K562 (cell line): Measurements from ENCODE around the gene CDK11B. TPM values are rescaled to one million over a fixed set of nuclear protein-coding genes. Genes with fewer than 3 reads are reported as not detected.

Source experiments
- ATAC-seq: fragments of 200-7000 bp; cut with Tn5 transposase; 3 replicates; pipeline ENCODE4 v1.9.1; 2020; ENCODE audit warnings: moderate library complexity
- BruUV-seq: library from RNA; stranded (reverse); fragments of 400-500 nt; replicated peaks from 2 replicates; lab custom pipeline; 2021; lab: Mats Ljungman, UMichigan
- CTCF ChIA-PET: fragments of 300-600 bp; formaldehyde crosslinking; extraction: SDS; loops from one replicate; lab custom pipeline; 2021; ENCODE audit warnings: low intra/inter-chr PET ratio; lab: Yijun Ruan, JAX
- POLR2A ChIA-PET: fragments of 300-600, 350-650 bp; sonication (Branson Sonifier 250); formaldehyde crosslinking; extraction: SDS; loops from one replicate; lab custom pipeline; 2021; ENCODE audit warnings: antibody characterized with exemption, inconsistent platforms; lab: Yijun Ruan, JAX
- DNase-seq, 4 experiments: peaks; one replicate each; pipeline versions ENCODE4 v3.0.0 to v3.0.0-alpha.2; 2011 to 2018; ENCODE audit warnings: low spot score in 3 of 4, mixed read lengths in 3 of 4; ENCODE audit errors: extremely low read depth in 1 of 4
- FAIRE-seq: peaks from 2 replicates; lab custom pipeline; 2011; peaks lifted over from hg19 to GRCh38; lab: Jason Lieb, UNC
- H2AFZ ChIP-seq: 2 replicates; pipeline ENCODE4 v1.6.0; 2011; ENCODE audit warnings: low read depth, low read length, control low read depth, inconsistent platforms
- H3K27ac ChIP-seq: fragments of 200-600 bp; 3 replicates; pipeline ENCODE4 v1.8.0; 2011; ENCODE audit warnings: low read depth, mild to moderate bottlenecking, control low read depth, inconsistent platforms, low read length, moderate library complexity, mixed read lengths; ENCODE audit errors: extremely low read depth
- H3K27me3 ChIP-seq, 2 experiments: fragments of 300-600 bp in 1 of 2; 2 replicates in 1 of 2; 3 replicates in 1 of 2; pipeline versions ENCODE4 v1.6.0 to v1.8.0; 2011; ENCODE audit warnings: inconsistent platforms in 2 of 2, low read length in 2 of 2, mild to moderate bottlenecking in 1 of 2, mixed read lengths in 1 of 2, moderate library complexity in 1 of 2; ENCODE audit not compliant: control insufficient read depth in 2 of 2, insufficient read depth in 2 of 2
- H3K36me3 ChIP-seq: fragments of 300-600 bp; 3 replicates; pipeline ENCODE4 v1.8.0; 2011; ENCODE audit warnings: mild to moderate bottlenecking, low read length, inconsistent platforms; ENCODE audit not compliant: control insufficient read depth, insufficient read depth
- H3K4me1 ChIP-seq, 2 experiments: fragments of 200-600 bp in 1 of 2; replicated peaks in 1 of 2; 2 replicates in 1 of 2; 3 replicates in 1 of 2; pipeline versions ENCODE4 v1.5.1 to v1.8.0; 2011; ENCODE audit warnings: inconsistent platforms in 2 of 2, low read length in 2 of 2, mild to moderate bottlenecking in 1 of 2, mixed read lengths in 1 of 2, moderate library complexity in 1 of 2; ENCODE audit not compliant: control insufficient read depth in 2 of 2, insufficient read depth in 2 of 2
- H3K4me2 ChIP-seq: 2 replicates; pipeline ENCODE4 v1.6.1; 2011; ENCODE audit warnings: low read length, control low read depth, inconsistent platforms, mixed read lengths; ENCODE audit not compliant: insufficient read depth
- H3K4me3 ChIP-seq: fragments of 200-600 bp; sonication (generic), shearing (Covaris generic); 2 replicates; pipeline ENCODE4 v1.5.1; 2016; ENCODE audit warnings: control low read depth, inconsistent platforms
- H3K79me2 ChIP-seq: fragments of 200-600 bp; 3 replicates; pipeline ENCODE4 v1.8.0; 2011; ENCODE audit warnings: low read length, inconsistent platforms; ENCODE audit not compliant: control insufficient read depth, insufficient read depth
- H3K9ac ChIP-seq, 2 experiments: 2 replicates each; pipeline versions ENCODE4 v1.6.0 to v1.6.1; 2011; ENCODE audit warnings: low read depth in 2 of 2, low read length in 2 of 2, control low read depth in 1 of 2, inconsistent platforms in 1 of 2, mild to moderate bottlenecking in 1 of 2, mixed read lengths in 1 of 2; ENCODE audit not compliant: insufficient read depth in 1 of 2
- H3K9me1 ChIP-seq: one replicate; pipeline ENCODE4 v1.6.0; 2011; ENCODE audit warnings: inconsistent platforms, mild to moderate bottlenecking, low read length, moderate library complexity; ENCODE audit not compliant: control insufficient read depth, insufficient read depth
- H3K9me3 ChIP-seq: replicated peaks from 2 replicates; pipeline ENCODE4 v1.5.1; 2011; ENCODE audit warnings: low read depth, low read length, inconsistent platforms; ENCODE audit not compliant: control insufficient read depth, insufficient read depth
- H4K20me1 ChIP-seq: replicated peaks from 2 replicates; pipeline ENCODE4 v1.6.1; 2011; ENCODE audit warnings: low read length, inconsistent platforms, mixed read lengths; ENCODE audit not compliant: control insufficient read depth, insufficient read depth
- CREM ChIP-seq: IDR thresholded peaks from 2 replicates; pipeline ENCODE4 v1.6.1; 2014; ENCODE audit warnings: antibody characterized with exemption, low read depth
- DPF2 ChIP-seq: fragments of 450-650 bp; IDR thresholded peaks from 2 replicates; pipeline ENCODE4 v1.6.1; 2016
- FOSL1 ChIP-seq: fragments of 200-800 bp; sonication (Bioruptor generic); conservative IDR thresholded peaks from 2 replicates; pipeline ENCODE4 v1.6.1; 2016; ENCODE audit warnings: missing genetic modification characterization, missing compliant biosample characterization
- GTF2F1 ChIP-seq: IDR thresholded peaks from 2 replicates; pipeline ENCODE4 v1.6.1; 2011; ENCODE audit warnings: low read depth, low read length, improper control_type of control experiment
- MAZ ChIP-seq, 2 experiments: fragments of 450-650 bp in 1 of 2; sonication (generic) in 1 of 2; formaldehyde crosslinking; IDR thresholded peaks in 1 of 2; conservative IDR thresholded peaks in 1 of 2; 2 replicates each; pipeline versions ENCODE4 v1.4.0 to v1.5.0; 2020; ENCODE audit warnings: mild to moderate bottlenecking in 1 of 2, missing genetic modification reagents in 1 of 2
- PHF8 ChIP-seq: fragments of 200-600 bp; sonication (generic); IDR thresholded peaks from 2 replicates; pipeline ENCODE4 v1.6.1; 2012; ENCODE audit warnings: mixed run types, mild to moderate bottlenecking, inconsistent platforms, low read length, moderate library complexity, borderline replicate concordance
- PRDM10 ChIP-seq: fragments of 450-650 bp; IDR thresholded peaks from 2 replicates; pipeline ENCODE4 v1.6.1; 2018; ENCODE audit not compliant: partially characterized antibody
- U2AF2 ChIP-seq: fragments of 200-400 bp; formaldehyde crosslinking; optimal IDR thresholded peaks from 2 replicates; pipeline ENCODE3; 2017; ENCODE audit warnings: low read depth, mild to moderate bottlenecking, low read length
- ZNF263 ChIP-seq: sonication (generic); formaldehyde crosslinking; IDR thresholded peaks from 2 replicates; pipeline ENCODE4 v1.8.0; 2022; ENCODE audit warnings: mild to moderate bottlenecking, missing genetic modification reagents, borderline replicate concordance
- ZNF740 ChIP-seq, 3 experiments: fragments of 200-800 bp in 1 of 3; sonication (Bioruptor generic) in 1 of 3; sonication (generic) in 1 of 3; formaldehyde crosslinking in 1 of 3; IDR thresholded peaks; 2 replicates each; pipeline versions ENCODE4 v1.6.1 to v1.8.0; 2016 to 2022; ENCODE audit warnings: mild to moderate bottlenecking in 2 of 3, missing compliant biosample characterization in 2 of 3, missing genetic modification characterization in 2 of 3, missing genetic modification reagents in 1 of 3
- WGBS: fragments of 100-300 bp; shearing (Covaris generic); methylation state at CpG from one replicate; pipeline ENCODE4 v1.1.6; 2016; ENCODE audit warnings: low coverage, mixed read lengths; ENCODE audit not compliant: insufficient coverage; ENCODE audit errors: missing lambda C conversion rate; 5-methylcytosine and 5-hydroxymethylcytosine counted together
- in situ Hi-C: fragments of 300-500 bp; cut with MboI; formaldehyde crosslinking; loops from 4 replicates; pipeline ENCODE4 v1.15.0; 2018; ENCODE audit warnings: inconsistent platforms, mixed read lengths
- intact Hi-C: fragments of 100-400 bp; cut with micrococcal nuclease; formaldehyde crosslinking; loops from 2 replicates; pipeline ENCODE4 v1.14.2; 2022
- polyA plus RNA-seq, 8 experiments: library from polyadenylated mRNA; depleted of rRNA in 4 of 8; stranded (reverse) in 5 of 8; unstranded in 3 of 8; fragments of >200 nt; fragmentation: Nextera tagmentation in 2 of 8; fragmentation: Illumina TruSeq in 1 of 8; extraction: Ambion mirVana in 2 of 8; extraction: Trizol in 1 of 8; gene quantifications; 2 replicates each; pipeline versions ENCODE4 v1.2.1 to v1.2.3, GENCODE V29; 2011 to 2014; ENCODE audit warnings: inconsistent platforms in 1 of 8, missing spikeins in 1 of 8
- total RNA-seq, 7 experiments: library from RNA; depleted of rRNA in 6 of 7; stranded (reverse); fragments of >200 nt in 6 of 7; fragmentation: Illumina TruSeq in 2 of 7; extraction: Trizol in 2 of 7; gene quantifications; 2 replicates each; pipeline versions ENCODE4 v1.2.1 to v1.2.3, GENCODE V29; 2011 to 2021; ENCODE audit warnings: low replicate concordance in 1 of 7
- TF ChIP-seq, protein P1 (sequence below): sonication (generic); formaldehyde crosslinking; IDR thresholded peaks from 2 replicates; pipeline ENCODE4 v1.8.1; 2023; ENCODE audit warnings: mild to moderate bottlenecking, missing genetic modification reagents

The CDK11B gene
- total and polyA plus RNA-seq, 9 of the 15 experiments (the other 6 are each of a cell fraction or from before 2014, with no cell fraction given): 2.8 to 52.2 (median 19.5) TPM

DNA sequence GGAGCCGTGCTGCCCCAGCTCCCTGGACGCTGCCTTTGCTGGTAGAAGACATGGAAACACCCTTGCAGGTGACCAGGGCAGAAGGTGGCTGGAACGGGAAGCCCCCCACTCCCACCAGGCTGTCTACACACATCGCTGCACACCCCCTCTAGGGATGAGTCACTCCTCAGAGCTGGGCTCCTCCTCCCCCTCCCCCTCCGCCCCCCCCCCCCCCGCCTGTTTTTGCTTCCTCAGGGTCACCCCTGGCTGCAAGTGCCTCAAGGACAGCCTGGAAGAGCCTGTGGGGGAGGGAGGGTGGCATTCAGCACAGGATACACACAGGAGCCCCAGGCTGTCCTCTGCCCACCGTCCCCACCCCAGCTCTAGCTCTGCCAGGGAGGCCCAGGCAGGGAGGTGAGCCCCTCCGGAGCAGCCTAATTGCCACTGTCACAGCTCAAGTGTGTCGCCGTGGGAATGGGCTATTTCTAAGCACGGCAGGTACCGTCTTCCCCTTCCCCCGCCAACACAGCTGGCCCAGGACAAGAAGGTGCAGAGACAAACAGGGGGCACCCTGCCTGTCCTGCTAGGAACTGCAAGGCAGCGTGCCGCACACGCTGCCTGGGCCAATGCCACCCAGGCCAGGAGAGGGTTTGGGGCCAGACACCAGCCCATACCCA is 61.4 kb downstream of the CDK11B start:
- ChIA-PET CTCF (no interaction called here), POLR2A (interaction anchor here (0.6 to 2.2 kb wide), 8 partner anchors 9 to 428 kb away, joined by 3 to 13 read pairs (median 4); no protein-coding TSS in a partner anchor)
- FAIRE-seq (peak; percentile 79), ATAC-seq (peak; percentile 72), DNase-seq (peak; percentile 70 to 91 (median 90))
- Histone ChIP-seq H3K4me1 (peaks cover 20 to 70% of the 10 kb centered on the region in 2 experiments; a peak in 4 of 5 replicates), H2AFZ (peak overlapping the region; percentile 75), H3K27me3 (no peaks in the 10 kb centered on the region), H3K4me2 (peak overlapping the region; percentile 61), H4K20me1 (no peaks in the 10 kb centered on the region; the same call in 1 of the 2 replicates), H3K79me2 (no peaks in the 10 kb centered on the region; the same call in 2 of the 3 replicates), H3K4me3 (no peak overlapping the region), H3K9me1 (no peaks in the 10 kb centered on the region), H3K9ac (peak overlapping the region; percentile 49 to 89; a peak in 3 of 4 replicates), H3K27ac (peak overlapping the region; percentile 38; the same call in 2 of the 3 replicates), H3K9me3 (no peaks in the 10 kb centered on the region), H3K36me3 (no peaks in the 10 kb centered on the region)
- intact Hi-C loops: no loop called here
- BruUV-seq: no TSS peak
- 20% methylated on average over 13 of the region's 16 CpGs for WGBS
- in situ Hi-C loops: no loop called here
- TF ChIP-seq DPF2: peak; percentile 62
- peak; percentile 22; the same call in 1 of the 2 replicates for TF ChIP-seq PHF8
- peak; percentile 57 for TF ChIP-seq ZNF263 (CRISPR knock-in tag)
- TF ChIP-seq ZNF740 (CRISPR knock-in tag; IDR thresholded peaks at IDR 0.05): peak; percentile 91
- TF ChIP-seq ZNF740 (tag; IDR thresholded peaks at IDR 0.05): peak in 1 of 2 experiments; percentile 93; a peak in 2 of 4 replicates
- TF ChIP-seq CREM: peak; percentile 4; the same call in 1 of the 2 replicates
- TF ChIP-seq MAZ (CRISPR knock-in tag; conservative IDR thresholded peaks at IDR 0.05 in 1 of 2, IDR thresholded peaks at IDR 0.05 in 1 of 2): peak in 1 of 2 experiments; percentile 39; a peak in 1 of 4 replicates
- TF ChIP-seq GTF2F1: no peak
- peak; percentile 84 for TF ChIP-seq FOSL1 (tag)
- TF ChIP-seq, protein P1, sequence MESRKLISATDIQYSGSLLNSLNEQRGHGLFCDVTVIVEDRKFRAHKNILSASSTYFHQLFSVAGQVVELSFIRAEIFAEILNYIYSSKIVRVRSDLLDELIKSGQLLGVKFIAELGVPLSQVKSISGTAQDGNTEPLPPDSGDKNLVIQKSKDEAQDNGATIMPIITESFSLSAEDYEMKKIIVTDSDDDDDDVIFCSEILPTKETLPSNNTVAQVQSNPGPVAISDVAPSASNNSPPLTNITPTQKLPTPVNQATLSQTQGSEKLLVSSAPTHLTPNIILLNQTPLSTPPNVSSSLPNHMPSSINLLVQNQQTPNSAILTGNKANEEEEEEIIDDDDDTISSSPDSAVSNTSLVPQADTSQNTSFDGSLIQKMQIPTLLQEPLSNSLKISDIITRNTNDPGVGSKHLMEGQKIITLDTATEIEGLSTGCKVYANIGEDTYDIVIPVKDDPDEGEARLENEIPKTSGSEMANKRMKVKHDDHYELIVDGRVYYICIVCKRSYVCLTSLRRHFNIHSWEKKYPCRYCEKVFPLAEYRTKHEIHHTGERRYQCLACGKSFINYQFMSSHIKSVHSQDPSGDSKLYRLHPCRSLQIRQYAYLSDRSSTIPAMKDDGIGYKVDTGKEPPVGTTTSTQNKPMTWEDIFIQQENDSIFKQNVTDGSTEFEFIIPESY (CRISPR knock-in tag): 0 out of 2 replicates have a peak, but pooled peaks have one; percentile 33
- peak; percentile 89 for TF ChIP-seq PRDM10
- no peak for TF ChIP-seq U2AF2
